Measurements from ENCODE around the gene EID2.

The EID2 gene

GRCh38 chr19:39492225-39492624 is 47.7 kb downstream of the EID2 start:
- Histone ChIP-seq H3K4me3 (no peak overlapping the region), H3K27ac (no peak overlapping the region)
- TF ChIP-seq, protein P1, sequence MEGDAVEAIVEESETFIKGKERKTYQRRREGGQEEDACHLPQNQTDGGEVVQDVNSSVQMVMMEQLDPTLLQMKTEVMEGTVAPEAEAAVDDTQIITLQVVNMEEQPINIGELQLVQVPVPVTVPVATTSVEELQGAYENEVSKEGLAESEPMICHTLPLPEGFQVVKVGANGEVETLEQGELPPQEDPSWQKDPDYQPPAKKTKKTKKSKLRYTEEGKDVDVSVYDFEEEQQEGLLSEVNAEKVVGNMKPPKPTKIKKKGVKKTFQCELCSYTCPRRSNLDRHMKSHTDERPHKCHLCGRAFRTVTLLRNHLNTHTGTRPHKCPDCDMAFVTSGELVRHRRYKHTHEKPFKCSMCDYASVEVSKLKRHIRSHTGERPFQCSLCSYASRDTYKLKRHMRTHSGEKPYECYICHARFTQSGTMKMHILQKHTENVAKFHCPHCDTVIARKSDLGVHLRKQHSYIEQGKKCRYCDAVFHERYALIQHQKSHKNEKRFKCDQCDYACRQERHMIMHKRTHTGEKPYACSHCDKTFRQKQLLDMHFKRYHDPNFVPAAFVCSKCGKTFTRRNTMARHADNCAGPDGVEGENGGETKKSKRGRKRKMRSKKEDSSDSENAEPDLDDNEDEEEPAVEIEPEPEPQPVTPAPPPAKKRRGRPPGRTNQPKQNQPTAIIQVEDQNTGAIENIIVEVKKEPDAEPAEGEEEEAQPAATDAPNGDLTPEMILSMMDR (IDR thresholded peaks at IDR 0.05) = no peak
- no peak for DNase-seq (ENCODE audit: low spot score)

DNA sequence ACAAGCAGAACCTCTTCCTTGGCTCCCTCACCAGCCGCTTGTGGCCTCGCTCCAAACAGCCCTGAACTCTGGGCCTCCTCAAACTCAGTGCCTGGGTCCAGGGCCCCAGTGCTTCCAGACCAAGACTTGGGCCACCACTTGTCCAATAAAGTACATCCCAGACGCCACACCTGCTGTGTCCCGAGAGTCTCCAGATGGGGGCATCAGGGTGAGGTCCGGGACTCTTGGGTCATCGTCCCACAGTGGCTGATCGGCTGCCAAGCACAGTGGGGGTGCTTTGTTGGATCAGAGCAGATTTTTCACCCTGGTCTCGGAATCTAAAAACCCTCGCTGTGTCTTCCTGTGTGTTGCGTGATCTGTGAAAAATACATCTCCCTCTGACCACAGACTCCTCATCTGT is 50.2 kb downstream of the EID2 start:
- DNase-seq (ENCODE audit: low spot score) = no peak
- Histone ChIP-seq H3K27ac (no peak overlapping the region), H3K4me3 (no peak overlapping the region)
- TF ChIP-seq, protein P1 (IDR thresholded peaks at IDR 0.05) = no peak

Measured in coronary artery (tissue), 2 donors.